AG09319 (cell line): ENCODE measurements around the gene KCNA1.

Experiments used
- DNase-seq: peaks from one replicate; pipeline ENCODE4 v3.0.0-alpha.2; 2010; ENCODE audit warnings: low read depth; ENCODE audit errors: extremely low read depth
- CTCF ChIP-seq: IDR thresholded peaks from 2 replicates; pipeline ENCODE4 v1.5.1; 2011; ENCODE audit warnings: low read depth, mild to moderate bottlenecking, inconsistent platforms, low read length, moderate library complexity

The KCNA1 gene

DNA sequence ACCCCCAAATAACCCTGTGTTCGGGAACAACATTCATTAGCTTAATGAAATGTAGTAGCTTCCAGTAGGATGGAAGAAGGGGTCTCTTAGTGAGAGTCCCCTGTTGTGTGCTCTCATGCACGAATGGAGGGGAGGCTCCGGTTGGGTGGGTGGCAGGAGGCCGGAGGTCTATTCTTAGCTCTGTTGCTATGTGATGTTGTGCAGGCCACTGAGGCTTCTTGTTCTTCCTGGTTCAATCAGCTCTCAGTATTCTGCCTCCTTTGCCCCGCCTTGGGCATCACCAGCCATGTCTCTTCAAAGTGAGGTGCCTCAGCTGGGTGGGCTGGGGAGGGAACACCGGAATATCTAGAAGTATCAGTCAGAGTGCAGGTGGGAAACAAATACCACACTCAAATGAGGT lies 50.8 kb downstream of the KCNA1 start:
- TF ChIP-seq CTCF, result no peak
- DNase-seq, result no peak

GRCh38 chr12:4961311-4961710 lies 51.6 kb downstream of the KCNA1 start:
- DNase-seq, result no peak
- no peak for TF ChIP-seq CTCF

DNA sequence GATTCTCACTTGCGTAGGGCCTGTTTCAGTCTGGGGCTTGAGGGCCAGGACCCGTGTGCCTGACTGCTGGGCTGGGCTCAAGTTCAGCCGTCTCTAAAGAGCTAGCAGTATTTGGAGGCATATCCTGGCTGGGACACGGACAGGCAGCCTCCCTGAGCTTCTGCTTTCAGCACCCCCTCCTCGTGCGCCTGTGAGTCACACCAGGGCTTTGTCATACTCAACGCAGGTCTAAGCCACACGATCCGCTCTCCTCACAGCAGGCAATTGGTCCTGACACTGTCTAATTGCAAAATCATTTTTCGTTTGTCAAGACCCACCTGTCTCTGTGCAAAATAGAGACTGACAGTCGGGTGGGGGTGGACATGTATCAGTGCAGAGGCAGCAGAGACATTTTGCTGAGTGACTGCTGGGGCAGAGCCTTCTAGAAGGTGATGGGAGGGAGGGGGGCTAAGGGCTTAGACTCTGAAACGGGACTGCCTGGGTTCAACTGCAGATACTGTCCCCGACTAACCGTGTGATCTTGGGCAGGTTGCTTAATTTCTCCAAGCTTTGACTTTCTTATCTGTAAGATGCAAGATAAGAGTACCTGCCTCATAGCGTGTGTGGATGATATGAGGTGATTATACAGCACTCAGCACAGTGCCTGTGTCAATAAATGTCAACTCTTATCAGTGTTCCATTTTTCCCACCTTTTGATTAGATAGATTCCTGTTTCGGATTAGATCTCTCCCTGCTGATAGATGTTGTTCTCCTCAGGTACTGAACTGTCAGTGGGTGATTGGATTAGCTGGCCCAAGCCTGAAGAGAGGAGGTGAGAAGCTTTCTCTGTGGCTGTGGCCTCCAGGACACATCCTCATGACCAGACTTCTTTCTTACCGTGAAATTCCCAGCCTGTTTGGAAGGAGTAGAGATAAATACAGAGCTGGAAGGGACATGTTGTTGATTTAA lies 53.1 kb downstream of the KCNA1 start:
- no peak for TF ChIP-seq CTCF
- no peak for DNase-seq
